Activated CD4-positive, alpha-beta T cell treated with anti-CD3 and anti-CD28 coated beads for 36 hours (primary cell): ENCODE measurements around the gene MGAT5. TPM values are rescaled to one million over a fixed set of nuclear protein-coding genes. Genes with fewer than 3 reads are reported as not detected.
A peak's percentile ranks its signal among the peaks of the same experiment; 100 is the strongest.

Experiments
- ATAC-seq: fragments of 200-7000 bp; cut with Tn5 transposase; one replicate; pipeline ENCODE4 v1.10.0; 2021; ENCODE audit warnings: mild to moderate bottlenecking, moderate library complexity
- CTCF ChIA-PET: fragments of 350-600 bp; sonication (Branson Sonifier 250); formaldehyde crosslinking; loops from one replicate; lab custom pipeline; 2021; ENCODE audit warnings: antibody characterized with exemption; lab: Charles Lee
- POLR2A ChIA-PET: fragments of 350-600 bp; sonication (Branson Sonifier 250); formaldehyde crosslinking; loops from one replicate; lab custom pipeline; 2021; ENCODE audit warnings: antibody characterized with exemption, inconsistent platforms; lab: Charles Lee
- DNase-seq: peaks from one replicate; pipeline ENCODE4 v3.0.0-alpha.2; 2020
- H3K27ac Mint-ChIP-seq: one replicate; pipeline ENCODE4 v1.8.0; 2021; ENCODE audit warnings: mixed read lengths
- H3K27me3 Mint-ChIP-seq: one replicate; pipeline ENCODE4 v1.8.0; 2021; ENCODE audit warnings: mixed read lengths
- H3K36me3 Mint-ChIP-seq: one replicate; pipeline ENCODE4 v1.8.0; 2021; ENCODE audit warnings: low read depth, mixed read lengths
- H3K4me1 Mint-ChIP-seq: one replicate; pipeline ENCODE4 v1.8.0; 2021; ENCODE audit warnings: mixed read lengths
- H3K4me3 Mint-ChIP-seq: one replicate; pipeline ENCODE4 v1.8.0; 2021; ENCODE audit warnings: mild to moderate bottlenecking, moderate library complexity, mixed read lengths
- H3K9me3 Mint-ChIP-seq: one replicate; pipeline ENCODE4 v1.8.0; 2021; ENCODE audit warnings: low read depth, mixed read lengths
- intact Hi-C, 2 experiments: fragments of 100-400 bp; cut with DNase I in 1 of 2; cut with micrococcal nuclease in 1 of 2; formaldehyde crosslinking; loops; one replicate each; pipeline versions ENCODE4 v1.14.2 to v1.15.1; 2022 to 2024; cut with DNase I, micrococcal nuclease
- total RNA-seq, 2 experiments: library from RNA; stranded (reverse); gene quantifications; one replicate each; pipeline ENCODE4 v1.2.3, GENCODE V29; 2021

MGAT5 gene
- total RNA-seq, 2 experiments from 2014 or later, result 22.2 to 25.7 TPM

GRCh38 chr2:134448650-134449049 lies 194.8 kb downstream of the MGAT5 start:
- DNase-seq (no peak), ATAC-seq (no peak)
- Mint-ChIP-seq H3K27ac (no peak overlapping the region), H3K27me3 (no peaks in the 10 kb centered on the region), H3K4me3 (no peak overlapping the region), H3K4me1 (no peaks in the 10 kb centered on the region), H3K9me3 (no peaks in the 10 kb centered on the region), H3K36me3 (peaks cover 7% of the 10 kb centered on the region)
- intact Hi-C loops, result no loop called here
- POLR2A ChIA-PET, result no interaction called here
- CTCF ChIA-PET, result no interaction called here

DNA sequence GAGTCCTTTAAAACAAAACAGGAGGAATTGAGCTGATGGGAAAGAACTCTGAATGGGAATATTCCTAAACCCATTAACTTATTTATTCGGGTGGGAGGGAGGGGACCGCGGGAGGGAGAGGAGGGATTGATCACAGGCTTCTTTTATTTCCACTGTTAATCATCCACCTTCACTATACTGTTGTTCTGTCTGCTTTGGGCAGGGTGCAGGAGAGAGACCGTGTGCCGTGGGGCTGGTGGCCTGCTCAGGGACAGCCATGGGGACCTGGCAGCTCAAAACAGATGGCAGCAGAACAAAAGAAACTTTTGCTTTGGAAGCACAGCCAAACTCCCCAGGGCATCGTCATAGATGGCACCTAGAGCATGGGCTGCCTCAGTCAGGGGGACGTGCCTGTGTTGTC lies 195.3 kb downstream of the MGAT5 start:
- no peaks in the 10 kb centered on the region for H3K27me3 Mint-ChIP-seq
- H3K9me3 Mint-ChIP-seq, result no peaks in the 10 kb centered on the region
- H3K4me3 Mint-ChIP-seq, result no peak overlapping the region
- no peak for DNase-seq
- no peak for ATAC-seq
- H3K36me3 Mint-ChIP-seq, result peaks cover 7% of the 10 kb centered on the region
- intact Hi-C loops, result no loop called here
- CTCF ChIA-PET, result no interaction called here
- no peak overlapping the region for H3K27ac Mint-ChIP-seq
- POLR2A ChIA-PET, result no interaction called here
- H3K4me1 Mint-ChIP-seq, result no peaks in the 10 kb centered on the region

DNA sequence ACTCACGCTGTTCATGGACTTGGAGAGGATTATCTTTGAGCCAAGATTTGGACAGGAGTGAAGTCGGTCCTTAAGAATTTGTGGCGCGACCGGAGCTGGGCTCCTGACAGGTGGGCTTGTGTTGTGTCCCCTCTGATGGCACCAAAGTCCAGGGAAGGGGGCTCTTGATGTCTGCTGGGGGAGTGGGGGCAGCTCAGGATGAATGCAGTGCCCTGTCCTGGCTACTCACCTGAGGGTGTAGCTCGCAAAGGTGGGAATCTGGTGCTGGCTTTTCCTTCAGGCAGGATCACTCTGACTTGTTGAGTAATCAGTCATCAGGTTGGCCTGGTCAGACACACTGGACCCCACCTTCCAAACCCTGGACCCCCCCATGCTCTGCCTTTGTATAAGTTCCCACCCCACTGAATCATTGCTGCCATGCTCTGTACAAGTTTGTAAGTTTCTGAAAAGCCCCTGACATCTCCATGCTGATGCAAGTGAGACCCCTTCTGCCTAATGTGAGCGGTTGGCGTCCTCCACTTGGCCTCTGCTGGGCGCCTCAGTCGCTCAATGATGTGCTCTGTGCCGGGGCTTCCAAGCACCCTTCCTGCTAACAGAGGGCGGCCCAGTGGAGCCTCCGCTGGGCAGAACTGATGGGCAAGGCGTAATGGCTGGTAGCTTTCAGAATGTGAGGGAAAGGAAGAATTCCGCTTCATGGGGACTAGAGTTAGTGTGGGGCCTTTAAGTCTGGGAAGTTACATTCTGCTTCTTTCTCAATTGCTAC lies 196.1 kb downstream of the MGAT5 start:
- no peaks in the 10 kb centered on the region for H3K4me1 Mint-ChIP-seq
- intact Hi-C loops, result loop anchor here (1.0 to 2.0 kb wide), 2 partner anchors 332 to 449 kb away; no protein-coding TSS in a partner anchor
- H3K9me3 Mint-ChIP-seq, result no peaks in the 10 kb centered on the region
- ChIA-PET POLR2A (no interaction called here), CTCF (interaction anchor here (0.8 to 2.4 kb wide), 5 partner anchors 9 to 366 kb away, joined by 3 to 18 read pairs (median 3); no protein-coding TSS in a partner anchor)
- no peaks in the 10 kb centered on the region for H3K27me3 Mint-ChIP-seq
- DNase-seq, result no peak
- no peak overlapping the region for H3K4me3 Mint-ChIP-seq
- H3K27ac Mint-ChIP-seq, result no peak overlapping the region
- no peak for ATAC-seq
- H3K36me3 Mint-ChIP-seq, result peaks cover 7% of the 10 kb centered on the region

GRCh38 chr2:134451347-134451630 lies 197.4 kb downstream of the MGAT5 start:
- intact Hi-C loops, result loop anchor here (1.0 to 2.0 kb wide), 4 partner anchors 333 to 565 kb away; no protein-coding TSS in a partner anchor
- Mint-ChIP-seq H3K9me3 (no peaks in the 10 kb centered on the region), H3K27me3 (no peaks in the 10 kb centered on the region), H3K27ac (peak overlapping the region; percentile 29), H3K4me1 (no peaks in the 10 kb centered on the region), H3K4me3 (no peak overlapping the region), H3K36me3 (peaks cover 7% of the 10 kb centered on the region)
- POLR2A ChIA-PET, result no interaction called here
- DNase-seq (no peak), ATAC-seq (no peak)
- CTCF ChIA-PET, result interaction anchor here (0.5 to 2.4 kb wide), 25 partner anchors 9 to 1730 kb away, joined by 3 to 18 read pairs (median 4); no protein-coding TSS in a partner anchor

GRCh38 chr2:134452042-134452733 lies 198.3 kb downstream of the MGAT5 start:
- CTCF ChIA-PET, result interaction anchor here (0.5 to 2.4 kb wide), 15 partner anchors 8 to 446 kb away, joined by 3 to 18 read pairs (median 4); no protein-coding TSS in a partner anchor
- no peaks in the 10 kb centered on the region for H3K27me3 Mint-ChIP-seq
- no peak for DNase-seq
- ATAC-seq, result no peak
- no peak overlapping the region for H3K4me3 Mint-ChIP-seq
- no peaks in the 10 kb centered on the region for H3K4me1 Mint-ChIP-seq
- POLR2A ChIA-PET, result no interaction called here
- H3K36me3 Mint-ChIP-seq, result peaks cover 7% of the 10 kb centered on the region
- intact Hi-C loops, result no loop called here
- H3K9me3 Mint-ChIP-seq, result no peaks in the 10 kb centered on the region
- H3K27ac Mint-ChIP-seq, result no peak overlapping the region

- no peak for DNase-seq
- no peak overlapping the region for H3K27ac Mint-ChIP-seq
- H3K27me3 Mint-ChIP-seq, result no peaks in the 10 kb centered on the region
- ChIA-PET POLR2A (no interaction called here), CTCF (interaction anchor here (0.5 to 1.2 kb wide), 6 partner anchors 8 to 425 kb away, joined by 3 to 5 read pairs (median 3); no protein-coding TSS in a partner anchor)
- H3K9me3 Mint-ChIP-seq, result no peaks in the 10 kb centered on the region
- intact Hi-C loops, result no loop called here
- no peak overlapping the region for H3K4me3 Mint-ChIP-seq
- H3K4me1 Mint-ChIP-seq, result no peaks in the 10 kb centered on the region
- H3K36me3 Mint-ChIP-seq, result peaks cover 4% of the 10 kb centered on the region
- ATAC-seq, result no peak
Observed at GRCh38 chr2:134453476-134453875, 199.6 kb downstream of the MGAT5 start.

DNA sequence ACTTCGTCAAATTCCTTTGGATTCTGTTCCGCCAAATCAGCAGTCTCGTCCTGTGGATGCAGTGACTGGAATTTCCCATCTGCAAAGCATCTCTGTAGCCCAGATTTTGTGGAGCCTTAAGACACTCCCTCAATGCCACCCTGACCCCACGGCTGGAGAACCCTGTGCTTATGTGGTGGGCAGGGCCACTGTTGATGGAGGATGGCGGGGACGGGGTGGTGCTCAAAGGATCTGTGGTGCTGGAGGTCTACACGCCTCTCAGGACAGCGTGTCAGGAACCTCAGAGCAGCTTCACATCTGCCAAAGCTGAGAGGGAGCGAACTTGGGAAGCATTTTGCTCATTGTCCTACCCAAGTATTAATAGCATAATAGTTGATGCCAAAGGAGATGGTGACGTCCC lies 200.1 kb downstream of the MGAT5 start:
- DNase-seq, result no peak
- CTCF ChIA-PET, result interaction anchor here (0.8 kb wide), 1 partner anchor 226 kb away, joined by 3 read pairs; no protein-coding TSS in a partner anchor
- no peak for ATAC-seq
- Mint-ChIP-seq H3K4me3 (no peak overlapping the region), H3K9me3 (no peaks in the 10 kb centered on the region), H3K36me3 (peaks cover 4% of the 10 kb centered on the region), H3K27ac (no peak overlapping the region), H3K27me3 (no peaks in the 10 kb centered on the region), H3K4me1 (no peaks in the 10 kb centered on the region)
- intact Hi-C loops, result no loop called here
- POLR2A ChIA-PET, result no interaction called here

GRCh38 chr2:134454426-134454825 lies 200.6 kb downstream of the MGAT5 start:
- Mint-ChIP-seq H3K4me3 (no peak overlapping the region), H3K36me3 (peaks cover 2% of the 10 kb centered on the region), H3K27me3 (no peaks in the 10 kb centered on the region), H3K4me1 (no peaks in the 10 kb centered on the region), H3K9me3 (no peaks in the 10 kb centered on the region), H3K27ac (no peak overlapping the region)
- POLR2A ChIA-PET, result no interaction called here
- DNase-seq, result no peak
- CTCF ChIA-PET, result interaction anchor here (0.8 kb wide), 1 partner anchor 226 kb away, joined by 3 read pairs; no protein-coding TSS in a partner anchor
- intact Hi-C loops, result no loop called here
- ATAC-seq, result no peak

DNA sequence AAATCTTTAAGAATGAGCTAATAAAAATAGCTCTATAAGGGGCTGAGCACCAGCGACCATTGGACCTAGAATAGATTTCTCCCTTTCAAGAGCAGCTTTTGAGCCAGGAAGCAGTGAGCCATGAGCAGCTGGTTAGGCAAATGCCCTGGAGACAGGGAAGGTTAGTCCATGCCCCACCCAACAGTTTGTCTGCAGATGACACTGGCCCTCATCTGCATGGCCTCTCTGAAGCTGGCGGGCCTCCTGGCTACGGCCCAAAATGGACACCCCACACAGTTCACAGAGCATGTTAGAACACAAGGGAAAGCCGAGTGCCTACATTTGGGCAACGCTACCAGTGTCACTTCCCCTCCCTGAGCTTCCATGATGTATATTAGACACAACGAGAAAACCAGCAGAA lies 201.1 kb downstream of the MGAT5 start:
- H3K27ac Mint-ChIP-seq, result no peak overlapping the region
- POLR2A ChIA-PET, result no interaction called here
- no peak for ATAC-seq

GRCh38 chr2:134455426-134455825 lies 201.6 kb downstream of the MGAT5 start:
- H3K9me3 Mint-ChIP-seq, result no peaks in the 10 kb centered on the region
- H3K36me3 Mint-ChIP-seq, result peaks cover 2% of the 10 kb centered on the region
- CTCF ChIA-PET, result interaction anchor here (1.3 kb wide), 1 partner anchor 35 kb away, joined by 3 read pairs; no protein-coding TSS in a partner anchor
- DNase-seq (no peak), ATAC-seq (no peak)
- POLR2A ChIA-PET, result no interaction called here
- no peak overlapping the region for H3K27ac Mint-ChIP-seq
- no peaks in the 10 kb centered on the region for H3K27me3 Mint-ChIP-seq
- no peak overlapping the region for H3K4me3 Mint-ChIP-seq
- no peaks in the 10 kb centered on the region for H3K4me1 Mint-ChIP-seq
- intact Hi-C loops, result no loop called here

More for the DNA sequence above, 201.1 kb downstream of the MGAT5 start:
- no peak for DNase-seq
- intact Hi-C loops, result no loop called here
- Mint-ChIP-seq H3K4me3 (no peak overlapping the region), H3K9me3 (no peaks in the 10 kb centered on the region), H3K4me1 (no peaks in the 10 kb centered on the region), H3K27me3 (no peaks in the 10 kb centered on the region), H3K36me3 (peaks cover 2% of the 10 kb centered on the region)
- CTCF ChIA-PET, result interaction anchor here (1.3 kb wide), 1 partner anchor 35 kb away, joined by 3 read pairs; no protein-coding TSS in a partner anchor

GRCh38 chr2:134457353-134457752 lies 203.5 kb downstream of the MGAT5 start:
- intact Hi-C loops, result no loop called here
- POLR2A ChIA-PET, result no interaction called here
- no peaks in the 10 kb centered on the region for H3K9me3 Mint-ChIP-seq
- H3K4me3 Mint-ChIP-seq, result no peak overlapping the region
- no peaks in the 10 kb centered on the region for H3K36me3 Mint-ChIP-seq
- CTCF ChIA-PET, result no interaction called here
- no peaks in the 10 kb centered on the region for H3K27me3 Mint-ChIP-seq
- H3K27ac Mint-ChIP-seq, result no peak overlapping the region
- ATAC-seq, result no peak
- no peak for DNase-seq
- H3K4me1 Mint-ChIP-seq, result no peaks in the 10 kb centered on the region
